IPS-20b (cell line): Measurements from ENCODE around the gene FCHSD2.
A peak's percentile ranks its signal among the peaks of the same experiment; 100 is the strongest.
"Not testable (repeated sequence)": the region's sequence is repeated elsewhere in the genome, so short reads cannot be mapped to it uniquely, and the experiment has no call there.

Experiments
- H3K27ac ChIP-seq: one replicate; pipeline ENCODE4 v1.5.1; 2013; ENCODE audit warnings: low read length
- H3K27me3 ChIP-seq: 2 replicates; pipeline ENCODE4 v1.6.1; 2013; ENCODE audit warnings: mild to moderate bottlenecking, low read length, inconsistent platforms; ENCODE audit not compliant: insufficient read depth
- H3K36me3 ChIP-seq: 2 replicates; pipeline ENCODE4 v1.6.1; 2013; ENCODE audit warnings: low read depth, mild to moderate bottlenecking, inconsistent platforms, low read length, moderate library complexity; ENCODE audit not compliant: insufficient read depth
- H3K4me1 ChIP-seq: 2 replicates; pipeline ENCODE4 v1.6.1; 2013; ENCODE audit warnings: mild to moderate bottlenecking, control low read depth, inconsistent platforms, low read length, moderate library complexity; ENCODE audit not compliant: insufficient read depth
- H3K4me3 ChIP-seq: 2 replicates; pipeline ENCODE4 v1.5.1; 2013; ENCODE audit warnings: mild to moderate bottlenecking, low read length, inconsistent platforms
- H3K9ac ChIP-seq: 2 replicates; pipeline ENCODE4 v1.6.1; 2013; ENCODE audit warnings: low read depth, mild to moderate bottlenecking, inconsistent platforms, low read length, moderate library complexity
- H3K9me3 ChIP-seq: 2 replicates; pipeline ENCODE4 v1.6.1; 2013; ENCODE audit warnings: mild to moderate bottlenecking, low read depth, low read length, inconsistent platforms; ENCODE audit not compliant: insufficient read depth

The FCHSD2 gene

GRCh38 chr11:73141309-73142127 lies 600 bp downstream of the FCHSD2 start:
- no peak overlapping the region for H3K27ac ChIP-seq
- peaks cover 18% of the 10 kb centered on the region for H3K4me1 ChIP-seq
- H3K9ac ChIP-seq: peak overlapping the region; percentile 80; the same call in 1 of the 2 replicates

GRCh38 chr11:73141031-73141308 lies 1.1 kb downstream of the FCHSD2 start:
- no peaks in the 10 kb centered on the region for H3K9me3 ChIP-seq
- H3K4me3 ChIP-seq: peak overlapping the region; percentile 80
- H3K27me3 ChIP-seq: peaks cover 38% of the 10 kb centered on the region
- peaks cover 18% of the 10 kb centered on the region for H3K4me1 ChIP-seq
- H3K36me3 ChIP-seq: no peaks in the 10 kb centered on the region
- no peak overlapping the region for H3K27ac ChIP-seq
- peak overlapping the region; percentile 80; the same call in 1 of the 2 replicates for H3K9ac ChIP-seq

More at GRCh38 chr11:73141309-73142127, 600 bp downstream of the FCHSD2 start:
- H3K9me3 ChIP-seq: no peaks in the 10 kb centered on the region
- no peaks in the 10 kb centered on the region for H3K36me3 ChIP-seq
- H3K4me3 ChIP-seq: peak overlapping the region; percentile 80
- peaks cover 42% of the 10 kb centered on the region for H3K27me3 ChIP-seq

DNA sequence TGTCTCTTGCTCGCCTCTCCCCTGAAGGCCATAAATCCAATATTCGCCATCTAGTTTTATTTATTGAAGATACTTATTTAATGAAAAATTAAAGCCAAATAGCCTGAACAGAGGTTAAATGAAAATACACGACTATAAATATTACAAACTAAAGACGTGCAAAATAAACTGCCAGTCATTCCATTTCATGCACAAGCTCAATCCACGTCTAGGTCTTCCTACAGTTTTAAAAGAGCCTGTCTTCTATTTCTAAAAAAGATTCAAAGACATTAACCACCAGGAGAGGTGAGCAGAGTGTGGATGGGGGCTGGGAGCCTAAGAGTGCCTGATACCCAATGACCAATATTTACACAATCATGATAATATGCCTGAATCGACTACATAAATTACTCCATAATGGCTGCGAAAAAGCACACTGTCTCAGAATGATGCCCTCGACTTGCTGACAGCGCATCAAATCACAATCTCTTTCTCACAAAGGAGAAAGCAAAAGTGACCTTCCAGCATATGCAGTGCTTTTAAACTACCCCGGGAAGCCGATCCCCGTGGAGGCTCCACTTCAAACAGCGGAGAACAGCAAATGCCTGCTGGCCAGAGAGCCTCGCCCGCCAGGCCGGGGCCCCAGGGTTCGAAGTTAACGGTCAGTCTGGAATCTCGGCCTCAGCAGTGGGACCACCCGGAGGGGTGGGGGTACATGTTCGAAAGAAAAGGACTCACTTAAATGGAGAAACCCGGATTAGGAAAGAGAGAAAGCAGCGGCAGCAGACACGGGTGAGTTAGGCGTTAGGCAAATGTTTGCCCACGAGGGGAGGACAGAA lies 1.7 kb downstream of the FCHSD2 start:
- Histone ChIP-seq H3K27me3 (peaks cover 33% of the 10 kb centered on the region), H3K9me3 (no peaks in the 10 kb centered on the region), H3K9ac (peak overlapping the region; percentile 80; the same call in 1 of the 2 replicates), H3K4me1 (peaks cover 18% of the 10 kb centered on the region), H3K4me3 (peak overlapping the region; percentile 80), H3K27ac (no peak overlapping the region), H3K36me3 (no peaks in the 10 kb centered on the region)

DNA sequence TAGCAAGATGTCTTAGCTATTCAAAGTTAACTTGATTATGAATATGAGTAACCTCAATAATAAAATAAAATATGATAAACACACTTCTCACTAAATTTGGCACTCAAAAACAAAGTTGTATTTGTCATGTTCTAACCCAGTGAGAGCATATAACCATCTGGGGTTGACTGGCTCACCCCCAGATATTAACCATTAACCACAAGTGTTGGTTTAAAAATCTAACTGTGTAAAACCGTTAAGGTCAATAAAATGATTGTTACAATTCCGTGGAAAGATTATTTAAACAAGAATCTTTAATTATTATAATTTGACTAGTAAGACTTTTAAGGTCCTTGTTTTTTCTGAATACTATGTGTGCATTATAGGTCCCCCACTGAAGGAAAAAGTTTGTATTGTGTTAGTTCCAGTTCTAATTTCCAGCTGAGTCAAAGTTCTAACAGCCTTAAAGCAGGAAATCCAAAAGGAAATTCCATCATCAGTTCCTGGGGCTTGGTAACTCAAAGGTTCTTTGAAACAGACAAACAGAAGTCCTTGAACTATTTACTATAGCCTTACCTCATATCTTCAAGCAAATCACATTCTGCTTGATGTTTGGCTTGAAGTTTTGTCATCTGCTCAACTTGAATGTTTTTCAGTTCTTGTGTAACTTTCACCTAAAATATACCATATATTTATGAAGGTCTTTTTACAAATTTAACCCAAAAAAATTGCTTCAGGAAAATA lies 2.5 kb downstream of the FCHSD2 start:
- Histone ChIP-seq H3K27me3 (peaks cover 28% of the 10 kb centered on the region), H3K9ac (peak overlapping the region; percentile 80; the same call in 1 of the 2 replicates), H3K4me1 (peaks cover 18% of the 10 kb centered on the region), H3K36me3 (no peaks in the 10 kb centered on the region), H3K9me3 (no peaks in the 10 kb centered on the region), H3K4me3 (peak overlapping the region; percentile 80), H3K27ac (no peak overlapping the region)

DNA sequence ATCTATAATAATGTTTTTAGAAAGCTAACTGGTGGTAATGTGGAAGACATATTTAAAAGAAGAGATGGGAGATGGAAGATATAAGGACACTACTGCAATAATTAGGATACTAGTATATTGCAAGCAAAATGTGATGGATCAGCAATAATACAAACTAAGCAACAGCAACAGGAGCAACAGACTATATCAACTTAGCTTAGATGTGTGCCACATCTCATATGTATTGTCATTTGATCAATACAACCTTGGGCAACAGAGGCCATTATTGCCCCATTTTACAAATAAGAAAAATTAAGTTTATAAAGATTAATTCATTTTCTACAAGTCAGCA lies 4.2 kb downstream of the FCHSD2 start:
- no peaks in the 10 kb centered on the region for H3K9me3 ChIP-seq
- H3K4me3 ChIP-seq: no peak overlapping the region
- peaks cover 9% of the 10 kb centered on the region for H3K4me1 ChIP-seq
- no peaks in the 10 kb centered on the region for H3K36me3 ChIP-seq
- H3K9ac ChIP-seq: no peak overlapping the region
- H3K27ac ChIP-seq: no peak overlapping the region
- peaks cover 19% of the 10 kb centered on the region for H3K27me3 ChIP-seq

DNA sequence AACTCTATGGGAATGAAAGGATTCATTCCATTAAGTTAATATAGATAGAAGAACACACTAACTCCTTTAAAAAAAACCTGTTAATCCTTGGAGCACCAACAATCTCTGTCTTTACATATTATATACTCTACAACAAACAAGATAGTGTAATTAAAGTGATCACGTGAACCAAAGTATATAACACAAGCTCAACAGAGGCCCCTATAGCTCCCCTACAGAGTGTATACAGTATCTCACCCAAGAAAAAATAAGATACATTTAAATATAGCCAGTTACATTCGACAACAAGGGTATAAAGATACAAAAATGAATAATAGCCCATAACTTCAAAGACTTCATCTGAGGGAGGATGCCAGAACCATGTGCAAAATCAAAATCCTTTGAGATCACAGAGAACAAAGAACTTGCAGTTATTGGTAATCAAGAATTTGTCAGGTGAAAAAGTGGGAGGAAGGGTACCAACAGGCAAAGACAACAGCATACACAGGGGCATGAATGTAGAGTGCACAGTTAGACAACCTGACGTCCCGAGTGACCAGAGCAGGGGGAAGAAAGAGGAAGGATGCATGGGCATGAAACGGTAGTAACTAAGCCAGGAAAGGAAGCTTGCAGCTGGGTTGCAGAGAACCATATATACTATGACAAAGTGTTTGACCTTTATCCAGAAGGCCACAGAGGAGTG lies 4.7 kb downstream of the FCHSD2 start:
- Histone ChIP-seq H3K4me1 (peaks cover 9% of the 10 kb centered on the region), H3K36me3 (no peaks in the 10 kb centered on the region), H3K27me3 (peaks cover 19% of the 10 kb centered on the region), H3K9ac (no peak overlapping the region), H3K27ac (no peak overlapping the region), H3K9me3 (no peaks in the 10 kb centered on the region), H3K4me3 (no peak overlapping the region)

GRCh38 chr11:73136722-73137121 lies 5.4 kb downstream of the FCHSD2 start:
- not testable (repeated sequence) for H3K27ac ChIP-seq, H3K4me1 ChIP-seq, H3K9ac ChIP-seq, H3K36me3 ChIP-seq, H3K9me3 ChIP-seq, H3K4me3 ChIP-seq
- H3K27me3 ChIP-seq: peaks cover 19% of the 10 kb centered on the region

DNA sequence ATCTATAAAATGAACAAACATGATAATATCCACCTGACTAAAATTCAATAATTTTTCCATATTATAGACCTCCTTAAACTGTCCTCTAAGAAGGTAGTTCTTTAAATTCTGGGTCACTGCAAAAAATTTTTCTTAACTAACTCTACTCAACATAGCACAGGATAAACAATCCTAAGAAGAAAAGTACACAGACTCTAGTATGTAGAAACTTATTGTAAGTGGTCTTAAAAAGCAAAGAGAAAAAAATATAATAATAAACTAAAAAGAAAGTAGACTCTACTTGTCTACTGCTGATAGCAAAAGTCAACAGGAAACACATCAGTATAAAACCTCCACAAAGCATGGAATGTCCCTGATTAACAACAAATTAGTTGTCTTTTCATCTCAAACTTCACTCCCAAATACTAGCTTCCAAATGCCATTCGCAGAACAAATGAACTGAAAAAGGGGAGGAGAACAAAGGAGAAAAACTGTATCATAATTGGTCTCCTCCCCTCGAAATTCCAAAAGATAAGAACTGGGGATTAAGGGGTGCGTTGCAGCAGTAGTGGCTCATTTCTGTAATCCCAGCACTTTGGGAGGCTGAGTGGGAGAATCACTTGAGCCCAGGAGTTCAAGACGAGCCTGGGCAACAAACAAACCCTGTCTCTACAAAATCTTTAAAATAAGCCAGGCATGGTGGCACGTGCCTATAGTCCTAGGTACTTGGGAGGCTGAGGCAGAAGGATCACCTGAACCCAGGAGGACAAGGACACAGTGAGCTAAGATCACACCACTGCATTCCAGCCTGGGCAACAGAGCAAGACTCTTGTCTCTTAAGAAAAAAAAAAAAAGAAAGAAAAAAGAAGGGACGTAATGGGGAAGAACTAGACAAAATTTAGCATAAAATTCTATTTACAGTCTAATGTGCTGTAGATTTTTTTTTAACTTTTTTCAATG lies 6.5 kb downstream of the FCHSD2 start:
- no peak overlapping the region for H3K9ac ChIP-seq
- no peak overlapping the region for H3K4me3 ChIP-seq
- H3K27me3 ChIP-seq: peaks cover 12% of the 10 kb centered on the region
- H3K36me3 ChIP-seq: no peaks in the 10 kb centered on the region
- peaks cover 9% of the 10 kb centered on the region for H3K4me1 ChIP-seq
- no peaks in the 10 kb centered on the region for H3K9me3 ChIP-seq
- H3K27ac ChIP-seq: no peak overlapping the region

DNA sequence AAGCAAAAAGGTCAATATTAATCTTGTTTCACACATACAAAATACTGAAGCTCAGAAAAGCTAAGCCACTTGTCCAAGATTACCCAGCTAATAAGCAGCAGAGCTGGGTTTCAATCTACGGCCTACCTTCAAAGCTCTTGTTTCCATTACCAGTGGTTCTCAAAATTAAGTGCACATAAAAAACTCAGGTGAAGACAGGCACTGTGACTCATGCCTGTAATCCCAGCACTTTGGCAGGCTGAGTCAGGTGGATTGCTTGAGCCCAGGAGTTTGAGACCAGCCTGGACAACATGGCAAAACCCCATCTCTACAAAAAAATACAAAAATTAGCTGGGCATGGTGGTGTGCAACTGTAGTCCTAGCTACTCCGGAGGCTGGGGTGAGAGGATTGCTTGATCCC lies 9.8 kb downstream of the FCHSD2 start:
- H3K27ac ChIP-seq, H3K36me3 ChIP-seq, H3K4me1 ChIP-seq, H3K27me3 ChIP-seq, H3K9ac ChIP-seq, H3K9me3 ChIP-seq, H3K4me3 ChIP-seq: not testable (repeated sequence)

GRCh38 chr11:73130181-73130580 lies 11.9 kb downstream of the FCHSD2 start:
- no peak overlapping the region for H3K9ac ChIP-seq
- no peaks in the 10 kb centered on the region for H3K36me3 ChIP-seq
- H3K27me3 ChIP-seq: no peaks in the 10 kb centered on the region
- H3K4me1 ChIP-seq: peaks cover 4% of the 10 kb centered on the region; the same call in 1 of the 2 replicates
- no peak overlapping the region for H3K4me3 ChIP-seq
- no peaks in the 10 kb centered on the region; the same call in 1 of the 2 replicates for H3K9me3 ChIP-seq
- H3K27ac ChIP-seq: no peak overlapping the region
